SU-DHL-6 (cell line): Measurements from ENCODE around the gene MGAT2.
A peak's percentile ranks its signal among the peaks of the same experiment; 100 is the strongest.
"Not testable (repeated sequence)": the region's sequence is repeated elsewhere in the genome, so short reads cannot be mapped to it uniquely, and the experiment has no call there.

Experiments
- H2AFZ ChIP-seq: fragments of 200-600 bp; sonication (generic); 2 replicates; pipeline ENCODE4 v1.6.1; 2014; ENCODE audit warnings: low read depth, mild to moderate bottlenecking, moderate library complexity, mixed read lengths, antibody characterized with exemption, low read length; ENCODE audit not compliant: severe bottlenecking
- H3F3A ChIP-seq: fragments of 200-600 bp; shearing (Covaris generic); 2 replicates; pipeline ENCODE4 v1.6.0; 2016; ENCODE audit warnings: antibody characterized with exemption, mild to moderate bottlenecking; ENCODE audit not compliant: insufficient read depth
- H3K27ac ChIP-seq: fragments of 200-600 bp; sonication (generic); 2 replicates; pipeline ENCODE4 v1.5.1; 2016; ENCODE audit warnings: low read depth, mild to moderate bottlenecking, low read length, moderate library complexity, mixed read lengths
- H3K27me3 ChIP-seq: fragments of 200-600 bp; sonication (generic), shearing (Covaris generic); 2 replicates; pipeline ENCODE4 v1.6.0; 2014; ENCODE audit warnings: mild to moderate bottlenecking, low read length
- H3K36me3 ChIP-seq: fragments of 200-600 bp; sonication (generic); 2 replicates; pipeline ENCODE4 v1.6.1; 2014; ENCODE audit warnings: mild to moderate bottlenecking, low read length, mixed read lengths
- H3K4me2 ChIP-seq: fragments of 300-600, 200-600 bp; shearing (Covaris generic), sonication (generic); 2 replicates; pipeline ENCODE4 v1.6.0; 2014; ENCODE audit warnings: low read length, low read depth, mild to moderate bottlenecking; ENCODE audit not compliant: poor library complexity, severe bottlenecking
- H3K4me3 ChIP-seq: fragments of 200-600 bp; sonication (generic); 2 replicates; pipeline ENCODE4 v1.5.1; 2014; ENCODE audit warnings: antibody characterized with exemption, low read length, mild to moderate bottlenecking, mixed read lengths; ENCODE audit not compliant: insufficient read depth, poor library complexity, severe bottlenecking
- H3K79me2 ChIP-seq: fragments of 200-600 bp; sonication (generic); 2 replicates; pipeline ENCODE4 v1.6.1; 2014; ENCODE audit warnings: mild to moderate bottlenecking, low read length, moderate library complexity; ENCODE audit not compliant: insufficient read depth
- H3K9ac ChIP-seq: fragments of 200-600 bp; sonication (generic); 2 replicates; pipeline ENCODE4 v1.7.0; 2014; ENCODE audit warnings: mild to moderate bottlenecking, low read length
- H3K9me2 ChIP-seq: fragments of 200-600 bp; sonication (generic); replicated peaks from 2 replicates; pipeline ENCODE4 v1.6.1; 2014; ENCODE audit warnings: low read length; ENCODE audit not compliant: insufficient read depth
- H3K9me3 ChIP-seq: fragments of 200-600 bp; sonication (generic); 2 replicates; pipeline ENCODE4 v1.6.1; 2014; ENCODE audit warnings: low read length, mixed read lengths; ENCODE audit not compliant: insufficient read depth
- H4K20me1 ChIP-seq: fragments of 200-600 bp; sonication (generic); 2 replicates; pipeline ENCODE4 v1.6.1; 2014; ENCODE audit warnings: low read depth, mild to moderate bottlenecking, antibody characterized with exemption, low read length, moderate library complexity, mixed read lengths
- EZH2phosphoT487 ChIP-seq: fragments of 200-600 bp; sonication (generic), shearing (Covaris generic); conservative IDR thresholded peaks from 2 replicates; pipeline ENCODE4 v1.6.1; 2018; ENCODE audit warnings: mild to moderate bottlenecking, antibody characterized with exemption, low read length, moderate library complexity, mixed read lengths
- TF ChIP-seq, protein P1 (sequence below): fragments of 200-600 bp; sonication (generic); IDR thresholded peaks from one replicate; pipeline ENCODE4 v1.5.1; 2017; ENCODE audit warnings: antibody characterized with exemption, mild to moderate bottlenecking, low read length, moderate library complexity; ENCODE audit not compliant: insufficient read depth, poor library complexity, severe bottlenecking

The MGAT2 gene

DNA sequence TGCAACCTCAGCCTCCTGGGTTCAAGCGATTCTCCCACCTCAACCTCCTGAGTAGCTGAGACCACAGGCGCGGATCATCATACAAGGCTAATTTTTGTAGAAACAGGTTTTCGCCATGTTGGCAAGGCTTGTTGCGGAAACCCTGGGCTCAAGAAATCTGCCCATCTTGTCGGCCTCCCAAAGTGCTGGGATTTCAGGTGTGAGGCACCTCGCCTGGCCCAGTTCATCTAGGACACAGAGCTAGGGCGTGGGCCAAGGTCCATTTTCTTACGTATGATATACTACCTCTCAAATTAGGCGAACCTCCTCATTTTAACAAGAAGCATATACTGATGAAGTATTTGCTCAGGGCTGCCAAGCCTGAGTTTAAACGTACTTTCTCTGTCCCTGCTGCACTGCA, 36.5 kb upstream of the MGAT2 start:
- H3K27ac ChIP-seq: peak overlapping the region; percentile 83

DNA sequence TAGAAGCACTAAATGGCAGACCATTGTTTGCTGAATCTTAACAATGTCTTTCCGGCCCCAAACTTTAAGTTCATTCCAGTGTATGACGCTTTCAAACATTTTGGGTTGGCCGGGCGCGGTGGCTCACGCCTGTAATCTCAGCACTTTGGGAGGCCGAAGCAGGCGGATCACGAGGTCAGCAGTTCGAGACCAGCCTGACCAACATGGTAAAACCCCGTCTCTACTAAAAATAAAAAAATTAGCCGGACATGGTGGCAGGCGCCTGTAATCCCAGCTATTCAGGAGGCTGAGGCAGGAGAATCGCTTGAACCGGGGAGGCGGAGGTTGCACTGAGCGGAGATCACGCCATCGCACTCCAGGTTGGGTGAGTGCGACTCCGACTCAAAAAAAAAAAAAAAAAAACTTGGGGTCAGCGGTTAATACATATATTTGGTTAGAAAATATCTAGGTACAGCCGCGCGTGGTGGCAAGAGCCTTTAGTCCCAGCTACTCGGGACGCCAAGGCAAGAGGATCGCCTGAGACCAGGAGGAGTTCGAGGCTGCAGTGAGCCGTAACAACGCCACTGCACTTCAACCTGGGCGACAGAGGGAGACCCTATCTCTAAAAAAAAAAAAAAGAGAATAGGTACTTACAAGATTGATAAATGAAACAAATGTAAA, 35.5 kb upstream of the MGAT2 start:
- peaks cover 32% of the 10 kb centered on the region for H3K36me3 ChIP-seq
- not testable (repeated sequence) for H3K9me3 ChIP-seq, H3K27me3 ChIP-seq, H2AFZ ChIP-seq, H3K9me2 ChIP-seq
- peak overlapping the region; percentile 83 for H3K27ac ChIP-seq
- peaks cover 67% of the 10 kb centered on the region for H3F3A ChIP-seq
- peak overlapping the region; percentile 76 for H3K4me2 ChIP-seq
- H3K9ac ChIP-seq: peak overlapping the region; percentile 94
- peak overlapping the region; percentile 98 for H3K4me3 ChIP-seq
- H4K20me1 ChIP-seq: peaks cover 26% of the 10 kb centered on the region
- H3K79me2 ChIP-seq: peaks cover 58% of the 10 kb centered on the region

More for the DNA sequence above, 36.5 kb upstream of the MGAT2 start:
- peak overlapping the region; percentile 98 for H3K4me3 ChIP-seq
- H2AFZ ChIP-seq: no peak overlapping the region
- H3K4me2 ChIP-seq: peak overlapping the region; percentile 76
- H4K20me1 ChIP-seq: peaks cover 29% of the 10 kb centered on the region
- H3K9me2 ChIP-seq: no peaks in the 10 kb centered on the region
- TF ChIP-seq, protein P1, sequence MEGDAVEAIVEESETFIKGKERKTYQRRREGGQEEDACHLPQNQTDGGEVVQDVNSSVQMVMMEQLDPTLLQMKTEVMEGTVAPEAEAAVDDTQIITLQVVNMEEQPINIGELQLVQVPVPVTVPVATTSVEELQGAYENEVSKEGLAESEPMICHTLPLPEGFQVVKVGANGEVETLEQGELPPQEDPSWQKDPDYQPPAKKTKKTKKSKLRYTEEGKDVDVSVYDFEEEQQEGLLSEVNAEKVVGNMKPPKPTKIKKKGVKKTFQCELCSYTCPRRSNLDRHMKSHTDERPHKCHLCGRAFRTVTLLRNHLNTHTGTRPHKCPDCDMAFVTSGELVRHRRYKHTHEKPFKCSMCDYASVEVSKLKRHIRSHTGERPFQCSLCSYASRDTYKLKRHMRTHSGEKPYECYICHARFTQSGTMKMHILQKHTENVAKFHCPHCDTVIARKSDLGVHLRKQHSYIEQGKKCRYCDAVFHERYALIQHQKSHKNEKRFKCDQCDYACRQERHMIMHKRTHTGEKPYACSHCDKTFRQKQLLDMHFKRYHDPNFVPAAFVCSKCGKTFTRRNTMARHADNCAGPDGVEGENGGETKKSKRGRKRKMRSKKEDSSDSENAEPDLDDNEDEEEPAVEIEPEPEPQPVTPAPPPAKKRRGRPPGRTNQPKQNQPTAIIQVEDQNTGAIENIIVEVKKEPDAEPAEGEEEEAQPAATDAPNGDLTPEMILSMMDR: no peak
- no peak for TF ChIP-seq EZH2phosphoT487
- H3K27me3 ChIP-seq: no peaks in the 10 kb centered on the region
- H3K9ac ChIP-seq: peak overlapping the region; percentile 94
- no peaks in the 10 kb centered on the region for H3K9me3 ChIP-seq
- peaks cover 65% of the 10 kb centered on the region for H3K79me2 ChIP-seq
- H3K36me3 ChIP-seq: peaks cover 32% of the 10 kb centered on the region
- H3F3A ChIP-seq: peaks cover 77% of the 10 kb centered on the region

DNA sequence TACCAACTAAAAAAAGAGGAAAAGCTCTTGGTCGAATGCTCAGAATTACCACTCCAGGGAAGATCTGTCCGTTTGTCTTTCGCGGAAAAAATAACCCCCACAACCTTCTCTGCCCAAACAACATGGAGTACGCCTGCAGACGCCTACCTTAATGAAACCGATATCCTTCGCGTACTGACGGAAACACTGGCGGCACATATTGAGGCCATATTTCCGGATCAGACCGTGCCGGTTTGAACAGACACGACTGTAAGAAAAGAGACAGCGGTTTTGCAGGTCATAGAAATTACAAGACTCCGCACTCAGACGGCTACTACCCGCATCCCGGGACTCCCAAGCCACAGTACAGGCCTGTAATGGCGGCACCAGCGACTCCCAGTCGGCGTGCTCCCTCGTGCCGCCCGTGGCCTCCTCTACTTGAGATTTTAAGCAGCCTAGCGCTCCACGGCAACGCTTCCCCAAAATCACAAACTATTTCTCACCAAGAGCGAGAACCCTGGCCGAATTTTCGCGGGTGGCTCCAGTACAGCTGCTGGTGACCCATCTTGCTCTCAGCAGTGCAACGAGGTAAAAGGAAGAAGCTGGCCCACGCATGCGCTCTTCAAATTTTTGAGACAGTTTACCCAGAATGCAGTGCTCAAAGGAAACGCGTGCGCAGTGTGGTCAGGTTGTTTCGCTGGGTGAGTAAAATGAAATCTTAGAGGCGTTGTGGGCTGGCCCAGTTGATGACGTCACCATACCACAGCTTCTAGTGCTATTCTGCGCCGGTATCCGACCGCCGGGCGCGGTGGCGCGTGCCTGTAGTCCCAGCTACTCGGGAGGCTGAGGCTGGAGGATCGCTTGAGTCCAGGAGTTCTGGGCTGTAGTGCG, 34.6 kb upstream of the MGAT2 start, which contains the start of gene RPS29:
TSS of gene RPS29 (minus strand) at position 578 of the 870 bp plus-strand sequence. CDS start at position 544, 34 bp downstream.
- Histone ChIP-seq H2AFZ (no peak within 1 kb of the TSS), H4K20me1 (peaks cover 26% of the 10 kb centered on the region), H3K9me2 (no peaks in the 10 kb centered on the region), H3K27ac (peak within 1 kb of the TSS; percentile 83), H3K79me2 (peaks cover 51% of the 10 kb centered on the region), H3K9ac (peak within 1 kb of the TSS; percentile 94), H3K9me3 (no peaks in the 10 kb centered on the region), H3K4me2 (peak within 1 kb of the TSS; percentile 76), H3K36me3 (peaks cover 32% of the 10 kb centered on the region), H3K27me3 (no peaks in the 10 kb centered on the region), H3F3A (peaks cover 63% of the 10 kb centered on the region), H3K4me3 (peak within 1 kb of the TSS; percentile 98)
- TF ChIP-seq EZH2phosphoT487: no peak
- TF ChIP-seq, protein P1: no peak
